ENCODE measurements around the gene NIN.

NIN gene

GRCh38 chr14:50786751-50787464 lies 44.1 kb downstream of the NIN start:
- no peak overlapping the region for H3K27ac ChIP-seq
- H3K36me3 ChIP-seq (replicated peaks), result no peaks in the 10 kb centered on the region
- no peak for DNase-seq
- H3K4me3 ChIP-seq (ENCODE audit: low read depth, low read length), result no peak overlapping the region
- TF ChIP-seq CTCF (IDR thresholded peaks at IDR 0.05; ENCODE audit: low read depth, low read length, missing control alignments), result no peak
- no peaks in the 10 kb centered on the region for H3K27me3 ChIP-seq (replicated peaks)
- in situ Hi-C loops (cut with HindIII; ENCODE audit: low pct_ligation_motif_present, low sequenced_read_pairs), result no loop called here

- H3K4me3 ChIP-seq (ENCODE audit: low read depth, low read length), result no peak overlapping the region
- no peak overlapping the region for H3K27ac ChIP-seq
- H3K36me3 ChIP-seq (replicated peaks), result no peaks in the 10 kb centered on the region
- no peak for DNase-seq
- in situ Hi-C loops (cut with HindIII; ENCODE audit: low pct_ligation_motif_present, low sequenced_read_pairs), result no loop called here
- TF ChIP-seq CTCF (IDR thresholded peaks at IDR 0.05; ENCODE audit: low read depth, low read length, missing control alignments), result no peak
- H3K27me3 ChIP-seq (replicated peaks), result no peaks in the 10 kb centered on the region
Observed at GRCh38 chr14:50785457-50786063, 45.4 kb downstream of the NIN start.

GRCh38 chr14:50784683-50785456 lies 46.1 kb downstream of the NIN start:
- Histone ChIP-seq H3K36me3 (replicated peaks) (no peaks in the 10 kb centered on the region), H3K27ac (no peak overlapping the region), H3K27me3 (replicated peaks) (no peaks in the 10 kb centered on the region), H3K4me3 (ENCODE audit: low read depth, low read length) (no peak overlapping the region)
- TF ChIP-seq CTCF (IDR thresholded peaks at IDR 0.05; ENCODE audit: low read depth, low read length, missing control alignments), result no peak
- no peak for DNase-seq
- in situ Hi-C loops (cut with HindIII; ENCODE audit: low pct_ligation_motif_present, low sequenced_read_pairs), result no loop called here

GRCh38 chr14:50783563-50783962 lies 47.4 kb downstream of the NIN start:
- Histone ChIP-seq H3K27ac (no peak overlapping the region), H3K4me3 (ENCODE audit: low read depth, low read length) (no peak overlapping the region), H3K36me3 (replicated peaks) (no peaks in the 10 kb centered on the region), H3K27me3 (replicated peaks) (no peaks in the 10 kb centered on the region)
- in situ Hi-C loops (cut with HindIII; ENCODE audit: low pct_ligation_motif_present, low sequenced_read_pairs), result no loop called here
- no peak for DNase-seq
- TF ChIP-seq CTCF (IDR thresholded peaks at IDR 0.05; ENCODE audit: low read depth, low read length, missing control alignments), result no peak

- DNase-seq, result no peak
- in situ Hi-C loops (cut with HindIII; ENCODE audit: low pct_ligation_motif_present, low sequenced_read_pairs), result no loop called here
- H3K27ac ChIP-seq, result no peak overlapping the region
- TF ChIP-seq CTCF (IDR thresholded peaks at IDR 0.05; ENCODE audit: low read depth, low read length, missing control alignments), result no peak
- H3K36me3 ChIP-seq (replicated peaks), result no peaks in the 10 kb centered on the region
- H3K4me3 ChIP-seq (ENCODE audit: low read depth, low read length), result no peak overlapping the region
- no peaks in the 10 kb centered on the region for H3K27me3 ChIP-seq (replicated peaks)
Observed at GRCh38 chr14:50780393-50780792, 50.6 kb downstream of the NIN start.
